ENCODE measurements around the gene PDIA6.

Gene PDIA6

DNA sequence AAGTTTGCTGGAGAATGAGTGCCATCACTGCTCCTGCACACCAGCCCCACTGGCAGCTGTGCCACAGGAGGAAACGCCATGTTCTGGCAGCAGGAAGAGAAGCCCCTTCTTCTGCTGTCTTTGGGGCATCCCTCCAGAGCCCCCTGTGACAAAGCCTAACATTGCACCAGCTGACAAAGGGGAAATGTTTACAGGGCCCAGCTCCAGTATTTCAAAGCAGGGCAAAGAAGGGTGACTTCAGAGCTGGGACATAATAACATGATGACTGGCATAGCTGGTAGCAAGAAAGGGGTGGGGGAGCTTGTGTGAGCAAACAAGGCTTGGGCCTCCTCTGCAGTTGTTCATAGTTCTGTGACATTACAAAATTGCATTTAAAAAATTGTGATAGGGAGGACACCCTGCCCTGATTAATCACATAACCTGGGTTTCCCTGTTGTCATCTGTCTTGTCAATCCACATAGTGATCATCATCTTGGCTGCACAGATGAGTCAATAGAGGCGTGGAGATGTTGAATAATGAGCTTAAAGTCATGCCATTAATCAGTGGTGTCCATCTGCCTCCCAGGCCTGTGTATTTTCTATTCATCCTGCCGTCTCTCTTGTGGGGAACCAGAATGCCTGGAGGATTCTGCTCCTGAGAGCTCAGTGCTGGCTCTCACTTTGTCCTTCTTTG lies 29.1 kb upstream of the PDIA6 start:
- TF ChIP-seq, protein P1, sequence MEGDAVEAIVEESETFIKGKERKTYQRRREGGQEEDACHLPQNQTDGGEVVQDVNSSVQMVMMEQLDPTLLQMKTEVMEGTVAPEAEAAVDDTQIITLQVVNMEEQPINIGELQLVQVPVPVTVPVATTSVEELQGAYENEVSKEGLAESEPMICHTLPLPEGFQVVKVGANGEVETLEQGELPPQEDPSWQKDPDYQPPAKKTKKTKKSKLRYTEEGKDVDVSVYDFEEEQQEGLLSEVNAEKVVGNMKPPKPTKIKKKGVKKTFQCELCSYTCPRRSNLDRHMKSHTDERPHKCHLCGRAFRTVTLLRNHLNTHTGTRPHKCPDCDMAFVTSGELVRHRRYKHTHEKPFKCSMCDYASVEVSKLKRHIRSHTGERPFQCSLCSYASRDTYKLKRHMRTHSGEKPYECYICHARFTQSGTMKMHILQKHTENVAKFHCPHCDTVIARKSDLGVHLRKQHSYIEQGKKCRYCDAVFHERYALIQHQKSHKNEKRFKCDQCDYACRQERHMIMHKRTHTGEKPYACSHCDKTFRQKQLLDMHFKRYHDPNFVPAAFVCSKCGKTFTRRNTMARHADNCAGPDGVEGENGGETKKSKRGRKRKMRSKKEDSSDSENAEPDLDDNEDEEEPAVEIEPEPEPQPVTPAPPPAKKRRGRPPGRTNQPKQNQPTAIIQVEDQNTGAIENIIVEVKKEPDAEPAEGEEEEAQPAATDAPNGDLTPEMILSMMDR (IDR thresholded peaks at IDR 0.05; ENCODE audit: insufficient read depth, low read depth, low read length, missing control alignments), result no peak
- DNase-seq (ENCODE audit: low read depth), result no peak

DNA sequence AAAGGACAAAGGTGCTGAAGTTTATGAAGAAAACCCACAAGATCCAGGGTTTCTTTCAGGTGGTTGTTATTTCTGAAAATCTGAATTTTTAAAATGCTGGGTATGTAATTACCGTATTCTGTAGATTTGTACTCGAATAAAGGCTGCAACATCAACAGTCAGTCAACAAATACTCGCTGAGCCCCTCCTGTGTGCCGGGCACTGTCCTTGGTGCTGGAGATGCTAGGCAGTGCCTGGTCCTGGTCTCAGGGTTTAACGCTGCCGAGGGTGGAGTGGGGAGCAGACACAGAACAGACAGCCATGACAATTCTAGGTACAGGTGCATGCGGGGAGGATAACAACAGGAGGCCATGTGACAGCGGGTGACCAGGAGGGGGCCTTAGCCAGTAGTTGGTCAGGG lies 27.2 kb upstream of the PDIA6 start:
- DNase-seq (ENCODE audit: low read depth), result no peak

More for the DNA sequence above, 29.1 kb upstream of the PDIA6 start:
- H3K4me3 ChIP-seq (ENCODE audit: low read depth, low read length), result no peak overlapping the region

DNA sequence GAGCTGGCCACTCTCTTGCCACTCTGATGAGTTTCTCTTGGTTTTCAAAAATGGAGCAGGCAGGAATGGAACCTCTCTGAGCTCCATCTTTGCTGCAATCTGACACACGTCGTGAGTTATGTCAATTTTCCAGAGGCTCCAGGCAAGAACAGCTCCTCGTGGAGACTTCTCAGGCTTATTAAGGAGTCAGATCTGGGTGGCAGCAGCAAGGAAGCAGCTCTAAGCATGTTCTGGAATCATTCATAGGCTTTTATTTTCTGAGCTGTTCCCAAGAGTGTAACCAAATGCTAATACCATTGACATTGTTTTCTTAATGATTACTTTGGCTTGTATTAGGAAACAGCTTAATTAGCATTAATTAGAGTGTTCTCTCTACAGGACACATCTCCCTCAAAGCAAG lies 26.1 kb upstream of the PDIA6 start:
- H3K4me3 ChIP-seq (ENCODE audit: low read depth, low read length), result no peak overlapping the region
- TF ChIP-seq, protein P1 (IDR thresholded peaks at IDR 0.05; ENCODE audit: insufficient read depth, low read depth, low read length, missing control alignments), result no peak
- no peak for DNase-seq (ENCODE audit: low read depth)

More for the DNA sequence above, 27.2 kb upstream of the PDIA6 start:
- no peak overlapping the region for H3K4me3 ChIP-seq (ENCODE audit: low read depth, low read length)
- TF ChIP-seq, protein P1 (IDR thresholded peaks at IDR 0.05; ENCODE audit: insufficient read depth, low read depth, low read length, missing control alignments), result no peak

DNA sequence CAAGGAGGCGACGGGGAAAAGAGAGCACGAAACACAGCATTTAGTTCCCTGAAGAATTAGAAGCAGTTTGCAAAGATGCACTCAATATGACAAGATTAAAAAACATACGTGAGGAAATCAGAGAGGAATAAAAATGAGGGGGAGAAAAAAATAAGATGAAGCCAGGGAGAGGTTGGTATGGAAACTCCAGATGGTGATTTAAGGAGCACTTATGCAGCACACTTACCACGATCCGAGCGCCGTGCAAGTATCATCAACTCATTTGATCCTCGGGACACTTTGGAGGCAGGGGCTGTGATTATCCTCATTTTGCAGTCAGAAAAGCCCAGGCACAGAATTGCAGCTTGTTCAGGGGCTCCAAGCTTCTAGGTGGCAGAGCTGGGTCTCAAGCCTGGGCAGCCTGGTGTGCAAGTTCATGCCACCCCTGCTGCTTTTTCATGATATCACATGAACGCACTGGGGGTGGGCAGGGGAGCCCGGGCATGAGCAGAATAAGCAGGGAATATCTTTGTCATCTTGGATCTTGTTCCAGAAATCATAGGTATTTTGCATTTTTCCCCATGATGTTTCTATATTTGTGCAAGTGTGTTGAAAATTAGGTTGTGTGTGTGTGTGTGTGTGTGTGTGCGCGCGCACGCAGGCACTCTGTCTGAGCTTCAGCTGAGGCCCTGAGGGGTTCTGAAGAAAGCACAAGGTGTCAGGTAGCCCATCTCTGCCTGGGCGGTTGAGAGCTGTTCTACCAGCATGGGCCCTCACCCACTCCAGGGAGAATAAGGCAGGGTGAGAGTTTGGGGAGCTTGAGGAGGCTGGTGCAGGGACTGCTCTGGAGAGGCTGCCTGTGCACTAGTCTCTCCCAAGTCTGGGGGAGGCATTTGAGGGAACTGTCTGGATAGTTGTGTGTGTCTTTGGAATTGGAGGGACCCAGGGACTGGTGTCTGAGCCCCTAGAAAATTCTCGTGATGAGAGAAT lies 25.0 kb upstream of the PDIA6 start:
- no peak overlapping the region for H3K4me3 ChIP-seq (ENCODE audit: low read depth, low read length)
- TF ChIP-seq, protein P1 (IDR thresholded peaks at IDR 0.05; ENCODE audit: insufficient read depth, low read depth, low read length, missing control alignments), result no peak
- DNase-seq (ENCODE audit: low read depth), result no peak

DNA sequence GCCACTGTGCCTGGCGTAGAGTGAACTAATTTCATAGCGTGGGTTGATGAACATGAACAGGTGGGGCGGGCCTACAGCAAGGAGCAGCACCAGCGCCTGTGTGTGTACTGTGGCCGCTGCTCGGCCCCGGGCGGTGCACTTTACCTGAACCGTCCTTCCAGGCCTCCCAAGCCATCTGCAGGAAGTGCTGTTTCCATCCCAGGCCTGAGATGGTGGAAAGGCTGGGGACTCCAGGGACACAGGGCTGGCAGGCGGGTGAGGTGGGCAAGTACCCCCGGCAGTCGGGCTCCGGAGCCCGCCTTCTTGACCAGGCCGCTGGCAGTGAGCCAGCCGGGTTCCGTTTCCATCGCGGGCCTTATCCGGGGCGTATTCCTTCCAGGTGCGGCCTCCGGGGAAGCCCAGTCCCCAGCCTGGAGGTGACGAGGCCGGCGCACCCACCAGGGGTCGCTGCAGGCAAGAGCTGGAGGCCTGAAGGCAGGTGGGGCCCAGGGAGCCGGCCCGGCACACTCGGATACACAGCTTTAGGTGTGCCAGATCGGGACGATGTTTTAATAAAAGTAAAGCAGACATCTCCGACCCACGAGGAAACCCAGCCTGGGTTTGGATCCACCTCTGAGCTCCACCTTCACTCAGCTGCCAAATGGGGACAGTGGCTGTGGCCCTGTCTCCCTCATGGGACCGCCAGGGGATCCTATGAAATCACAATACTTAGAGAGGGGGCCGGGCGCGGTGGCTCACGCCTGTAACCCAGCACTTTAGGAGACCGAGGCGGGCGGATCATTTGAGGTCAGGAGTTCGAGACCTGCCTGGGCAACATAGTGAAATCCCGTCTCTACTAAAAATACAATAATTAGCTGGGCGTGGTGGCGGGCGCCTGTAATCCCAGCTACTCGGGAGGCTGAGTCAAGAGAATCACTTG lies 22.7 kb upstream of the PDIA6 start:
- TF ChIP-seq, protein P1 (IDR thresholded peaks at IDR 0.05; ENCODE audit: insufficient read depth, low read depth, low read length, missing control alignments), result peak; percentile 91
- DNase-seq (ENCODE audit: low read depth), result peak; percentile 75
- H3K4me3 ChIP-seq (ENCODE audit: low read depth, low read length), result no peak overlapping the region

DNA sequence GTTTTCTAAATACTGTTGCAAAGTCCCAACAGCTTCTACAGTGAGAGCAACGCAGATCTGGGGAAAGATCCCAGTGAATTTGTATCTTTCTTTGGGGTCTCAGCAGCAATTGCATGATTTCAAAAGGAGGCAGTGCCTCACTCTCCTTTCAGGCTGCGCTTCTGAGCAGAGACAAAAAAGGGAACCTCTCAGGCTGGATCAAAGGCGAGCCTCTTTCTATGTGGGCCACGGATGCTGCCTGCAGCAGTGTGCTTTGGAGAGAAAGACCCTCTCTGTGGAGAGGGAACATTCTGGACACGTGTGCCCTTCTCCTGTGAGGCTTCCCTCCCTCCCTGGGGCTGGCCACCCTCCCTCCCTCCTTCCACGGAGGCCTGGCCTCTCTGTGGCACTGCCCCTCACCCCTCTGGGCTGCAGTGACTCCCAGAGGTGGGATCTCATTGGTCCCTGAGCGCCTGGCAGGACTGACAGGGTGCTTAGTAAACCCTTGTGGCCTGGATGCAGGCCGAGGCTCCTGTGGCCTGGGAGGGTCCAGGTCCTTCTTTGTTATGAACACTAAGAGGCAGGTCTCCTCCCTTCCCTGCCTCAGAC lies 21.6 kb upstream of the PDIA6 start:
- H3K4me3 ChIP-seq (ENCODE audit: low read depth, low read length), result no peak overlapping the region
- TF ChIP-seq, protein P1 (IDR thresholded peaks at IDR 0.05; ENCODE audit: insufficient read depth, low read depth, low read length, missing control alignments), result no peak
- no peak for DNase-seq (ENCODE audit: low read depth)

Data from GM12865 (cell line).